Neural cell (in vitro differentiated cells): ENCODE results near the gene PIP5K1B.

Experiments
- CTCF ChIP-seq: fragments of 450-650 bp; IDR thresholded peaks from 2 replicates; pipeline ENCODE4 v1.5.1; 2014; ENCODE audit warnings: antibody characterized with exemption, mild to moderate bottlenecking, moderate library complexity; ENCODE audit not compliant: poor library complexity, severe bottlenecking
- EP300 ChIP-seq: fragments of 450-650 bp; conservative IDR thresholded peaks from 2 replicates; pipeline ENCODE4 v1.6.1; 2014; ENCODE audit warnings: antibody characterized with exemption, mild to moderate bottlenecking, moderate library complexity; ENCODE audit not compliant: poor library complexity, severe bottlenecking
- EZH2 ChIP-seq: fragments of 200-600, 300-800 bp; shearing (Covaris generic), sonication (generic); IDR thresholded peaks from 2 replicates; pipeline ENCODE4 v1.6.1; 2014; ENCODE audit warnings: antibody characterized with exemption, low read length, borderline replicate concordance, mild to moderate bottlenecking; ENCODE audit not compliant: insufficient read depth, poor library complexity, severe bottlenecking
- POLR2AphosphoS5 ChIP-seq: IDR thresholded peaks from 2 replicates; pipeline ENCODE4 v1.6.1; 2012
- RAD21 ChIP-seq: fragments of 450-650 bp; conservative IDR thresholded peaks from 2 replicates; pipeline ENCODE4 v1.6.1; 2014; ENCODE audit warnings: antibody characterized with exemption, mild to moderate bottlenecking, moderate library complexity
- REST ChIP-seq: IDR thresholded peaks from 2 replicates; pipeline ENCODE4 v1.6.1; 2012; ENCODE audit warnings: borderline replicate concordance
- SMC3 ChIP-seq: fragments of 450-650 bp; conservative IDR thresholded peaks from 2 replicates; pipeline ENCODE4 v1.6.1; 2014; ENCODE audit warnings: antibody characterized with exemption, mild to moderate bottlenecking, moderate library complexity; ENCODE audit not compliant: poor library complexity
- TAF1 ChIP-seq: IDR thresholded peaks from 2 replicates; pipeline ENCODE4 v1.6.1; 2012; ENCODE audit warnings: low read depth

DNA sequence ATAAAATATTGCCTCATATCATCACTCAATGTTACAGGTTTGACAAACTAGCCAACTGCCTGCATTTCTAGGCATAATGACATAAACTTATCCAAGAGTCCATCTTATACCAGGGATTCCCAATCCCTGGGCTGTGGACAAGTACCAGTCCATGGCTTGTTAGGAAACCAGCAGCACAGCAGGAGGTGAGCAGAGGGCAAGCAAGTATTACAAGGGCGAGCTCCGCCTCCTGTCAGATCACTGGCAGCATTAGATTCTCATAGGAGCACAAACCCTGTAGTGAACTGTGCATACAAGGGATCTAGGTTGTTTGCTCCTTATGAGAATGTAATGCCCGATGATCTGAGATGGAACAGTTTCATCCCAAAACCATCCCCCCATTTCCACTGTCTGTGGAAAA is 164.0 kb downstream of the PIP5K1B start:
- no peak for TF ChIP-seq EZH2
- TF ChIP-seq REST = no peak
- no peak for TF ChIP-seq CTCF
- TF ChIP-seq POLR2AphosphoS5 = no peak
- TF ChIP-seq SMC3 = no peak
- no peak for TF ChIP-seq EP300
- no peak for TF ChIP-seq TAF1
- no peak for TF ChIP-seq RAD21
